Chondrocyte (in vitro differentiated cells): ENCODE results near the gene HDGF. TPM values are rescaled to one million over a fixed set of nuclear protein-coding genes. Genes with fewer than 3 reads are reported as not detected.
A peak's percentile ranks its signal among the peaks of the same experiment; 100 is the strongest.

Experiments used
- DNase-seq: peaks from one replicate; pipeline ENCODE4 v3.0.0; 2021; ENCODE audit warnings: mixed read lengths, low spot score
- H3K27ac Mint-ChIP-seq: one replicate; pipeline ENCODE4 v1.8.0; 2021; ENCODE audit warnings: mild to moderate bottlenecking, moderate library complexity, mixed read lengths; ENCODE audit not compliant: unreplicated experiment
- H3K27me3 Mint-ChIP-seq: 2 replicates; pipeline ENCODE4 v1.8.0; 2021; ENCODE audit warnings: low read depth, mixed read lengths
- H3K36me3 Mint-ChIP-seq: 2 replicates; pipeline ENCODE4 v1.8.0; 2021; ENCODE audit warnings: low read depth, mixed read lengths
- H3K4me1 Mint-ChIP-seq: 2 replicates; pipeline ENCODE4 v1.8.0; 2021; ENCODE audit warnings: low read depth, mild to moderate bottlenecking, mixed read lengths
- H3K4me3 Mint-ChIP-seq: one replicate; pipeline ENCODE4 v1.8.0; 2021; ENCODE audit warnings: mild to moderate bottlenecking, moderate library complexity, mixed read lengths; ENCODE audit not compliant: unreplicated experiment
- H3K9me3 Mint-ChIP-seq: 2 replicates; pipeline ENCODE4 v1.8.0; 2021; ENCODE audit warnings: low read depth, mixed read lengths
- total RNA-seq: library from RNA; stranded (reverse); gene quantifications from 3 replicates; pipeline ENCODE4 v1.2.1, GENCODE V29; 2021
- TF ChIP-seq, protein P1 (sequence below): fragments of 200-600 bp; sonication (generic); IDR thresholded peaks from 2 replicates; pipeline ENCODE4 v1.5.0; 2021; ENCODE audit warnings: antibody characterized with exemption, mild to moderate bottlenecking, moderate library complexity

Gene HDGF
- total RNA-seq, 1 donor from 2014 or later: 136 TPM

DNA sequence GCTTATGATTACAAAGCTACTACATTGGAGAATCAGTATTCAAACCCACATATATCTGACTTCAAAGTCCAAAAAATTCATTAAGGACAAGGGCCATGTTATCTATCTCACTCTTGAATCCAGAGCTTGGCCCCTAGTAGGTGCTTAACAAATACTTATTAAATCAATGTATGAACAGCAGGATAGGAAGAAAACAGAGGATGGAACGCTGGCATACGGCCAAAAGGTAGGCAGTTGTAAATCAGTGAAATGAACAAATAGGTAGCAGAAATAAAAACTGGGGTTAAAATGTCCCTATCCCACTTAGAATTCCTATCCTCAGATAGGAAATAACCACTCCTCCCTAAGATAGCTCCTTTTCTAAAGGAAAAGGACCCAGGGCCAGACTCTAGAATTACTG is 12.6 kb downstream of the HDGF start:
- DNase-seq: no peak
- TF ChIP-seq, protein P1, sequence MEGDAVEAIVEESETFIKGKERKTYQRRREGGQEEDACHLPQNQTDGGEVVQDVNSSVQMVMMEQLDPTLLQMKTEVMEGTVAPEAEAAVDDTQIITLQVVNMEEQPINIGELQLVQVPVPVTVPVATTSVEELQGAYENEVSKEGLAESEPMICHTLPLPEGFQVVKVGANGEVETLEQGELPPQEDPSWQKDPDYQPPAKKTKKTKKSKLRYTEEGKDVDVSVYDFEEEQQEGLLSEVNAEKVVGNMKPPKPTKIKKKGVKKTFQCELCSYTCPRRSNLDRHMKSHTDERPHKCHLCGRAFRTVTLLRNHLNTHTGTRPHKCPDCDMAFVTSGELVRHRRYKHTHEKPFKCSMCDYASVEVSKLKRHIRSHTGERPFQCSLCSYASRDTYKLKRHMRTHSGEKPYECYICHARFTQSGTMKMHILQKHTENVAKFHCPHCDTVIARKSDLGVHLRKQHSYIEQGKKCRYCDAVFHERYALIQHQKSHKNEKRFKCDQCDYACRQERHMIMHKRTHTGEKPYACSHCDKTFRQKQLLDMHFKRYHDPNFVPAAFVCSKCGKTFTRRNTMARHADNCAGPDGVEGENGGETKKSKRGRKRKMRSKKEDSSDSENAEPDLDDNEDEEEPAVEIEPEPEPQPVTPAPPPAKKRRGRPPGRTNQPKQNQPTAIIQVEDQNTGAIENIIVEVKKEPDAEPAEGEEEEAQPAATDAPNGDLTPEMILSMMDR: no peak
- Mint-ChIP-seq H3K27me3 (no peaks in the 10 kb centered on the region), H3K4me1 (peaks cover 22% of the 10 kb centered on the region), H3K4me3 (no peak overlapping the region), H3K9me3 (no peaks in the 10 kb centered on the region), H3K27ac (no peak overlapping the region), H3K36me3 (peaks cover 7% of the 10 kb centered on the region)

DNA sequence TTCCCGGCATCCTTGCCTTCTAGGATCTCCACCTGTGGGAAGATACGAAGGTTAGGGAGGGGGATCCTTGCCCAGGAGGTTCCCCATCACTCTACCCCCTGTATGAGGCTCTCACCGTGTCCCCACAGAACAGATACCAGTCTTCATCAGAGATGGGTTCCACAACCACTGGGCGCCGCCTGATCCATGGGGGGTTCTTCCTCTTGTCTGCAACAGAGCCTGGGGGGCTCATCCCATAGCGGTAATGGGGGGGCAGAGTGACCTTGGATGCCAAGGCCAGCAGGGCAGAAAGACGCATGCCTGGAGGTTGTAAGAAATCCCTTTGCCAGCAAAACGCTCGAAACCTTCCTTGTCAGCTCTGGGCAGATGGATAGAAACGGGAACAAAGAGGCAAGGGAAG is 13.1 kb downstream of the HDGF start:
- Mint-ChIP-seq H3K4me1 (peaks cover 22% of the 10 kb centered on the region), H3K27ac (no peak overlapping the region)
- DNase-seq: no peak

DNA sequence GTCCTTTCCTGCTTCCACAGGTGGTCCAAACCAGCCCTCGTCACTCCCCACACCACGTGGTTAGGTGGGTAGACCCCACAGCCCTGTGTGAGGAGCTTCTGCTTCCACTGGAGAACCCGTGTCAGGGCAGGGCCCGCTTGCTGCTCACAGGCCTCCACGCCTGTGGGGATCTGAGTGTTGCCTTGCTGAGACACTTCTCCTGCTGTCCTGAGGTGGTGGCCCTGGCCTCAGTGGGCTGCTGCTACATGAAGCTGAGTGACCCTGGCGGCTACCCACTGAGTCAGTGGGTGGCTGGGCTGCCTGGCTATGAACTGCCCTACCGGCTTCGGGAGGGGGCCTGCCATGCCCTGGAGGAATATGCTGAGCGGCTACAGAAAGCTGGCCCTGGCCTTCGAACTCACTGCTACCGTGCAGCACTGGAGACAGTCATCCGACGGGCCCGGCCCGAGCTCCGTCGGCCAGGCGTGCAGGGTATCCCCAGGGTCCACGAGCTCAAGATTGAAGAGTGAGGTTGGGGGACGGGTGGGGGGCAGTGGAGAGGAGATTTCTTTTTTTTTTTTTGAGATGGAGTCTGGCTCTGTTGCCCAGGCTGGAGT is 17.4 kb downstream of the HDGF start:
- Mint-ChIP-seq H3K27ac (no peak overlapping the region), H3K27me3 (no peaks in the 10 kb centered on the region), H3K4me1 (peaks cover 10% of the 10 kb centered on the region), H3K4me3 (no peak overlapping the region), H3K36me3 (no peaks in the 10 kb centered on the region), H3K9me3 (no peaks in the 10 kb centered on the region)
- TF ChIP-seq, protein P1: no peak
- no peak for DNase-seq

More for the DNA sequence above, 13.1 kb downstream of the HDGF start:
- Mint-ChIP-seq H3K27me3 (no peaks in the 10 kb centered on the region), H3K4me3 (no peak overlapping the region), H3K36me3 (peaks cover 3% of the 10 kb centered on the region), H3K9me3 (no peaks in the 10 kb centered on the region)
- TF ChIP-seq, protein P1: no peak

DNA sequence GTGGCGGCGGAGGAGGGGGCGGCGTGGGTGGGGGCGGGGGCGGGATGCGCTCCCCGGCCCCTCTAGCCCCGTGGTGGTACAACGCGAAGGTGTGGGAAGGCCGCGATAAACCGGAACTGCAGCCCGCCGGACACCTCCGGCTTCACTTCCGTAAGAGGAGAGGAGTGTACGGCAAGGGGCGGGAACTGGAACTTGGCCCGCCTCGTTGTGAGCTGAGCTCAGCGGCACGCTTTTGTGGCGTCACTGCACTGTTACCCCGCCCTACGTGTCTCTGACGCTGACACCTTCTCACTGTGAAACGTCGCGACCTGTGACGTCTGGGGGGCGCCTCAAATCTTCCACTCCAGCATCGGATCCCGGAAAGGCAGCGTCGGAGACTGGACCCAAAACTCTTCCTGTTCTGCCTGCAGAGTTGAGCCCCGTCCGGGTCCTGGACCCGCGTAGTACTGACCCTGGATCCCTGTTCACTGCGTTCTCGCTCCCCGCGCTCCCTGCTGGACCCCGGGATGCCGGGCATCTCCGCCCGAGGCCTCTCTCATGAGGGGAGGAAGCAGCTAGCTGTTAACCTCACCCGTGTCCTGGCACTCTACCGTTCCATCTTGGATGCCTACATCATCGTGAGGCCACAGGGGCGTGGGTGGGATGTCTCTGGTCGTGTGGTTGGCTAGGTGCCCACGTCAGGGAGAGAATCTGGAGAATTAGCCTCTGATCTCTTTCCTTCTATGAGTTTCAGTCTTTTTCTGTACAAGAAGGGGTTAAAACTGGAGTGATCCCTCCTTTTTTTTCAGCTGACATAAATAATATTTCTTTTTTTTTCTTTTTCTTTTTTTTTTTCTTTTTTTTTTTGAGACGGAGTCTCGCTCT is 22.6 kb downstream of the HDGF start, which contains the start of gene ISG20L2:
TSS of gene ISG20L2 (minus strand) at position 168 of the 864 bp plus-strand sequence. CDS start 1,114 bp downstream, outside the sequence.
- peaks cover 15% of the 10 kb centered on the region for H3K4me1 Mint-ChIP-seq
- peak within 1 kb of the TSS; percentile 96 for H3K27ac Mint-ChIP-seq
- no peak within 1 kb of the TSS for H3K4me3 Mint-ChIP-seq
- peaks cover 8% of the 10 kb centered on the region for H3K36me3 Mint-ChIP-seq
- H3K27me3 Mint-ChIP-seq: no peaks in the 10 kb centered on the region
- DNase-seq: peak; percentile 99
- no peaks in the 10 kb centered on the region for H3K9me3 Mint-ChIP-seq
- TF ChIP-seq, protein P1: no peak

DNA sequence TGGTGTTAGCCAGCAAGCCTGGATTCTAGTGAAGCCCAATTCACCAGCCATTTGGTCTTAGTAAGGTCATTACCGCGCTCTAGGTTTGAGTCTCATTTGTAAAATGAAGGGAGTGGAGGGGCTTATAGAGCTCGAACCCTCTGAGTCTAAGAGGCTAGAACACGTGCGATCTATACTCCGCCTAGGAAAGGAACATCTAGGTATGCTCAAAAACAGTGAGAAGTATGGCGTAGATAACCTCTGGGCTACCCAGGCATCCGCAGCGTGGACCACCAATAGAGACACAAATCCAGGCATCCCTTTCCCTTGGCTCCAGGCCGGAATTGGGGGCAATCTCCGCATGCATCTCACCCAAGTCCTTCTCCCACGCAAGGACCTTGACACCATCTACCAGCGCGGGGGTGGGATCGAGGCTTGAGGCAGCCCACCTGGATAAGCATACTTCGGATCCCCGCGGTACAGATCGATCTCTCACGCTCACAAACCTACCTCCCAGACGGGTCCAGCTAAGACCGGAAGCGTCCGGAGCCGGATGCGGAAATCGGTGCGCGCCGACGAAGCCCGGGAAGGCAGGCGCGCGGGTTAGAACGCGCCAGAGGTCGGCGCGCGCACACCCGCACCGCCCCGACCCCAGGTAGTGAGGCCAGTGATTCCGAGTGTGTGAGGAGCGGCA is 23.4 kb downstream of the HDGF start, which contains the start of gene METTL25B:
TSS of gene METTL25B (plus strand) at position 544 of the 673 bp plus-strand sequence. CDS start 636 bp downstream, outside the sequence.
- peaks cover 14% of the 10 kb centered on the region for H3K36me3 Mint-ChIP-seq

More for the DNA sequence above, 23.4 kb downstream of the HDGF start, which contains the start of gene METTL25B:
- H3K4me1 Mint-ChIP-seq: peaks cover 15% of the 10 kb centered on the region
- H3K9me3 Mint-ChIP-seq: no peaks in the 10 kb centered on the region
- TF ChIP-seq, protein P1: no peak
- no peaks in the 10 kb centered on the region for H3K27me3 Mint-ChIP-seq
- DNase-seq: no peak
- peak within 1 kb of the TSS; percentile 96 for H3K27ac Mint-ChIP-seq
- no peak within 1 kb of the TSS for H3K4me3 Mint-ChIP-seq
